CD4-positive, alpha-beta T cell treated with Interleukin-4 for 4 hours (primary cell): Measurements from ENCODE around the gene OSCP1.
"Not testable (repeated sequence)": the region's sequence is repeated elsewhere in the genome, so short reads cannot be mapped to it uniquely, and the experiment has no call there.

Source experiments
- DNase-seq: peaks from one replicate; pipeline ENCODE4 v3.0.0-alpha.2; 2020

The OSCP1 gene

DNA sequence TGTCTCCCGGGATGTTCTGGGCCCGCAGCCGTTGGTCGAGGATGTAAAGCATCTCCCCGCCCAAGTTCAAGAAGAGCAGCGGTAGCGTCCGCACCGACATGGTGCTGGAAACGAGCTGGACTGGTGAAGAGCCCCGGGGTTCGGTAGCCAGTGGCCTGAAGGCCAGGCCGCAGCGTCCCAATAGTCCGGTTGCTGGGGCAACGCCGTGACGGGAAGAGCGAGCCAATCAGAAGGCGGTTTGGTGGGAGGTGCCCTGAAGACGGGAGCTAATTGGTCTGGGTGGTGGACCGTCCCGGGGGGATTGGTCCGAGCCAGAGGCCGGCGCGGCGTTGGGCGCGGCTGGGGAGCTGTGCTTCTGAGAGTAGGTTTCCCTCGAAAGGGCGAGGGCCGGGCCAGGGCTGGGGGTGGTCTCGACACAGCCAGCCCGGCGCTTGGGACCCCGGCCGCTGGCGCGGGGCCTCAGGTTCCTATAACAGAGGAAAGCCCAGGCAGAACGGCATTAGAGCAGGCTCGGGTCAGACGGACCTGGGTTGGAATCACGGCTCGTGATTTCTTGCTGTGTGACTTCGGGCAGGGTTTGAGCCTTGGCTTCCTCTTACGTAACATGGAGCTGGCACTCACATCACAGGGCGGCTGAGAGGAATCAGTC, at the start of gene OSCP1:
Gene OSCP1, minus strand, starts transcription at position 182 of the 649 bp plus-strand sequence. Its CDS starts 82 bp downstream, at position 100.
- DNase-seq: peak; percentile 88

GRCh38 chr1:36497207-36497606, 47.0 kb upstream of the OSCP1 start:
- no peak for DNase-seq

DNA sequence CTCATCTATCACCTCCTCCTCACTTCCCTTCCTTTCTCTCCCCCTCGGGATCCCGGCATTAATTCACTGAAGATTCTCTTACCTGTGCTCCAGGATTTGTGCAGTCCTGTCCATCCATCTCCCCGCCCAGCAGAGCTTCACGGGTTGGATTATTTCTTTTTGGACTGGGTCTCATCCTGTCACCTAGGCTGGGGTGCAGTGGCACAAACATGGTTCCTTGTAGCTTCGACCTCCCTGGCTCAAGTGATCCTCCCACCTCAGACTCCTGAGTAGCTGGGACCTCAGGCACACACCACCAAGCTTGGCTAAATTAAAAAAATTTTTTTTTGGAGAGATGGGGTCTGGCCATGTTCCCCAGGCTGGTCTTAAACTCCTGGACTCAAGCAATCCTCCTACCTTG, 44.7 kb upstream of the OSCP1 start:
- no peak for DNase-seq

GRCh38 chr1:36493524-36493923, 43.3 kb upstream of the OSCP1 start:
- DNase-seq: no peak

DNA sequence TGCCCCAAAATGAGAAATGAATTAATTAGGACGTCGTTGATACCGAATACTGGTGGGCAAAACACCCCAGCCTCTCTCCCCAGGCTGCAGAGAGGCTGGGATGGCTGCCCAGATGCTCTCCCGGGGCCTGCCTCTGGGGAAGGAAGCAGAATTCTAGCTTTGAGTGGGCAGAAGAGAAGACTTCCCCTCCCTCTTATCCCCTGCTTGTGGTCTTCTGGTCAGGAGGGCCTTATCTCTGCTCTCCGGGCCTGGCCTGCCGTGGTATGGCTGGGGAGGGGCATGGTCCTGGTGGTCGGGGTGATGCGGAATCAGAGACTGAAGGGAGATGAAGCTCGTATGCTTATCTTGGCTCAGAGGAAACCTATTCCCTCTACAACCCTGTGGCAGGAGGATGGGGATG, 42.2 kb upstream of the OSCP1 start:
- DNase-seq: no peak

DNA sequence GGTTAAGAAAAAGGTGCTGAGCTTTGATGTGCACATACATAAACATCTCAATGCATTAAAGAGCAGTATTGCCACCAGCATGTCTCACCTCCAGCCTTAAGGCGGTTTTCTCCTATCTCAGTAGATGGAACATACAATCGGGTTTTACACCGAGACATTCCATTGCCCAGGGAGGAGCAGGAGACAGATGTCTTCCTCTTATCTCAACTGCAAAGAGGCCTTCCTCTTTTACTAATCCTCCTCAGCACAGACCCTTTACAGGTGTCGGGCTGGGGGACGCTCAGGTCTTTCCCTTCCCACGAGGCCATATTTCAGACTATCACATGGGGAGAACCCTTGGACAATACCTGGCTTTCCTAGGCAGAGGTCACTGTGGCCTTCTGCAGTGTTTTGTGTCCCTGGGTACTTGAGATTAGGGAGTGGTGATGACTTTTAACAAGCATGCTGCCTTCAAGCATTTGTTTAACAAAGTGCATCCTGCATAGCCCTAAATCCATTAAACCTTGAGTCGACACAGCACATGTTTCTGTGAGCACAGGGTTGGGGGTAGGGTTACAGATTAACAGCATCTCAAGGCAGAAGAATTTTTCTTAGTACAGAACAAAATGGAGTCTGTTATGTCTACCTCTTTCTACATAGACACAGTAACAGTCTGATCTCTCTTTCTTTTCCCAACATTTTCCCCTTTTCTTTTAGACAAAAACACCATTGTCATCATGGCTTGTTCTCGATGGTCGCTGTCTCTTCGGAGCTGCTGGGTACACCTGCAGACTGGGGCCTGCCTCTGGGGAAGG, 39.2 kb upstream of the OSCP1 start:
- DNase-seq: not testable (repeated sequence)

GRCh38 chr1:36487906-36488305, 37.7 kb upstream of the OSCP1 start:
- DNase-seq: no peak

DNA sequence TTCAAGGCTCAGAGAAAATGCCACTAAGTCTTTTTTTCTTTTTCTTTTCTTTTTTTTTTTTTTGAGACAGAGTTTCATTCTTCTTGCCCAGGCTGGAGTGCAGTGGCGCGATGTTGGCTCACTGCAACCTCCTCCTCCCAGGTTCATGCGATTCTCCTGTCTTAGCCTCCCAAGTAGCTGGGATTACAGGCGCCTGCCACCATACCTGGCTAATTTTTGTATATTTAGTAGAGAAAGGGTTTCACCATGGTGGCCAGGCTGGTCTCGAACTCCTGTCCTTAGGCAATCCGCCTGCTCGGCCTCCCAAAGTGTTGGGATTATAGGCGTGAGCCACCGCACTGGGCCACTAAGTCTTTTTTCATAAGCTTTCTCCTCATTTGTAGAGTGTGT, 37.1 kb upstream of the OSCP1 start:
- DNase-seq: not testable (repeated sequence)

DNA sequence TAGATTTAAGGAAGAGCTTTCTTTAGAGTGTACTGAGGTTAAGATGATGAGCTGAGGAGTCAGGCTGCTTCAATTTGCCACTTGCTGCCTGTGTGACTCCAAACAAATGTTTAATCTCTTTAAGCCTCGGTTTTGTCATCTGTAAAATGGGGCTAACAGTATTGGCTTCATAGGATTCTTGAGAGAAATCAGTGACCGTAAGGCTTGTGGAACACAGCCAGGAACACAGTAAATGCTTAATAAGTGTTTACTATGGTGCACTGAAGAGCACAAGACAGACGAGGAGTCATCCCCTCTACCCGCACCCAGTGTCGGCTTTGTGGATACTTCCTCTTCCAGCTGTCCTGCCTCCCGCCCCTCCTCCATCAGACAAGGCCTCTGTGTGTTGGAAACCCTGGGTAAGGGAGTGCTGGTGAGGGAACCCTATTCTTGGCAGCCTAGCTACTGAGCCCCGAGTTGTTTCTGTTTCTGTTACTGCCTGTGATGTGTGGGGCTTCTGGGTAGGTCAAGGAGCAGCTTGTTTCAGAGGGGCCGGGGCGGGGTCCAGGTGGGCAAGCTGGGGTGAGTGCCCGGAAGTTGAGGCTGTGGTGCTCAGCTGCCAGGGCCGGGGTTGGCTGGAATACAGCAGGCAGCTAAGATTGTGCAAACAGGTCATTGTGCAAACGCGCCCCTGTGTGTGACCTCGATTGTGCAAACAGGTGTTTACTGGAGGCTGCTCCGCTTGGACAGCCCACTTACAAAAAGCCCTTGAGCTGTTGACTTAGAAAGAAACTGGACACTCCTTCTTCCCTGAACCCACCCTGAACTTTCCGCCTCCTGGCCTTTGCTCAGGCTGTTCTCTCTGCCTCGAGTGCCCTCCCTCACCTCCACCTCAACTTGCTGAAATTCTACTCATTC, 36.4 kb upstream of the OSCP1 start:
- peak; percentile 10 for DNase-seq

DNA sequence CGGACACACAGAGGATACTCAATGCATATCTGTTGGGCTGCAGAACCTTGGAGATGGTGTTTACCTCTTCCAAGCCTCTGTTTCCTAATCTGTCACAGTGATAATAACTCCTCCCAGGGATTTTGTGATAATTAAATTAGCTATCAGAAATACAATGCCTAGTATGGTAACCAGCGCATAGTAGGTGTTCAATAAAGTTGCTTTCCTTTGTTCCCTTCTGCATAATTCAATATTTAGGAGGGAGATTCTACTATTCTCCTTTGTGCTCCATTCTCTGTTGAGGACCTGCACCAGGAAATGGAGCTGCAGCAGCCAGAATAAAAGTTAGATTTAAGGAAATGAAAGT, 35.8 kb upstream of the OSCP1 start:
- DNase-seq: no peak

DNA sequence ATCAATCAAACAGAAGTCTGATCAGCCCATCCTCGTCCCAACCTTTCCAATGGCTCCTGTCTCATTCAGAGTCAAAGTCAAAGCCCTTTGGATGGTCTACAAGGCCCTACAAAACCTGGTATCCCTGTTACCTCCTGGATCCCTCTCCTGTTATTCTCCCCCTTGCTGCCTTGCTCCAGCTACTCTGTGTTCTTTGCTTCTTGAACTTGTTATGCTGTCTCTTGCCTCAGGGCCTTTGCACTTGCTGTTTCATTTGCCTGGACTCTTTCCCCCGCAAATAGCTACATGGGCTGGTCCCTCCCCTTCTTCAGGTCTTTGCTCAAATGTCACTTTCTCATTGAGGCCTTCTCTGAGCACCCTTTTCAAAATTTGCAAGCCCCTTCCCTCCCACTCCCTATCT, 33.8 kb upstream of the OSCP1 start:
- DNase-seq: no peak

GRCh38 chr1:36482724-36483388, 32.6 kb upstream of the OSCP1 start, which contains the start of gene CSF3R:
Gene CSF3R (minus strand): TSS chr1:36482913. CDS start chr1:36479496, 3,417 bp downstream.
- DNase-seq: no peak

GRCh38 chr1:36481771-36482723, 31.8 kb upstream of the OSCP1 start:
- no peak for DNase-seq

DNA sequence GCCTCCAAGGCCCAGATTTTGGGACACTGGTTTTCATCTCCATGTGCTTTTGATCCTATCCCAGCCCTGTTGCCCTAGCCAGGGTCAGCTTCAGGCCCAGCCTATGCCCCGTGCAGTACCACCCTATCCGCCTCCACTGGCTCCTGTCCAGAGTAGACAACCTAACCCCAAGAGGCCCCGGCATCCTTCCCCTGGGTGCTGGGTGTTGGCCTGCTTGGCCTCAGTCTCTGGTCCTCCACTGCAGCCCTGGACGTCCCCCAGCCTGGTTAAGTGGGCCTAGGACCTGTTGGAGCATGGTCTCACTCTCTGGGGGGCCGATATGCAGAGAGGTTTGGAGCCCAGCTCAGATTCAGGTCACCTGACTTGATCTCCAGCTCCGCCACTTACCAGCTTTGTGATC, 30.8 kb upstream of the OSCP1 start:
- DNase-seq: no peak

- DNase-seq: no peak
Observed at GRCh38 chr1:36480161-36480560, 29.9 kb upstream of the OSCP1 start.

GRCh38 chr1:36479505-36480051, 29.3 kb upstream of the OSCP1 start:
- DNase-seq: no peak

DNA sequence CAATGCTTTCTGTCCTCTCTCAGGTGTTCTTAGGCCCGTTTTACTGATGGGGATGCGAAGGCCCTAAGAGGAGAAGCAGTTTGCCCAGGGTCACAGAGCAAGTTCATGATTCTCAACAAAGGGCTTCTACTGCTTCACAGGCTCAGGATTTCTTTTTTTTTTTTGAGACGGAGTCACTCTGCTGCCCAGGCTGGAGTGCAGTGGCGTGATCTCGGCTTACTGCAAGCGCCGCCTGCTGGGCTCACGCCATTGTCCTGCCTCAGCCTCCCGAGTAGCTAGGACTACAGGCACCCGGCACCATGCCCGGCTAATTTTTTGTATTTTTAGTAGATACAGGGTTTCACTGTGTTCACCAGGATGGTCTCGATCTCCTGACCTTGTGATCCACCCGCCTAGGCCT, 27.4 kb upstream of the OSCP1 start:
- not testable (repeated sequence) for DNase-seq

DNA sequence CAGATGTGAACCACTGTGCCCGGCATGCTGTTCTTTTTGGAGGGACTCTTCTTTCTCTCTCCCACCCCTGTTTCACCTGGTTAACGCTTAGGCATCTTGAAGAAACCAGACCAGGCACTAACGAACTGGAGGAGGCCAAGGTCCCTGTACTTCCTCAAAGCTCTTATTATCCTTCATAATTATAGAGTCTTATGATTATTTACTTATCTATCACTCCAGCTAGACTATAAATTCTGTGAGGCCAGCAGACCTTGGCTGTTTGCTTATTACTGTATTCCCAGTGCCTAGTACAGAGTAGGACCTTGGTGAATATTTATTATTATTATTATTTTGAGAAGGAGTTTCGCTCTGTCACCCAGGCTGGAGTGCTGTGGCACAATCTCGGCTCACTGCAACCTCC, 26.7 kb upstream of the OSCP1 start:
- no peak for DNase-seq

DNA sequence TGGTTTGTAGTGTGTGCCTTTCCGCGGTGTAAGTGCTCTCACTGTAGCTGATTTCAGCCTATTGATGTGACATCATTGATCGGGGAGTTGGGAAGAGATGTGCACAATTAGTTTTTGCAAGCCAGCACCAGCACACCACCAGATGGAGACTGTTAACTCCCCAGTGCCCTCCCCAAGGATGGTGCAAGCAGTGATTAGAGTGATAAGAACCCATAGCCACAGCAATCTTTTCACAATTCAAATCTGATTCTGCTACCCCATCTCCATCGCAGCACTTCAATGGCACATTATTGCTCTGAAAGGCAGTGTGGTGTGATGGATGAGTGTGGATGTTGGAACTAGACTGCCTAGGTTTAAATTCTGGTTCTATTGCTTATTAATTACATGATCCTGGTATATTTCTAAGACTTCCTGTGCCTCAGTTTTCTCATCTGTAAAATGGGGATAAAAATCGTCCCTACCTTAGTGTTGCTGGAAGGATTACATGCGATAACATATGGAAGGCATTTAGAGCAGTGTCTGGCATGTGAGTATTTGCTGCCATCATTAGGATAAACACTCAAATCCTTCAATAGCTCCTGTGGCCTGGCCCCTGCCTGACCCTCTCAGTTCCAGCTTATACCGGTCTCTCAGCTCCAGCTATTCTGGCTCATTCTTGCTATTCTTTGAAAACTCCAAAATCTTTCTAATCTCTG, 25.8 kb upstream of the OSCP1 start:
- no peak for DNase-seq

GRCh38 chr1:36475341-36475740, 25.1 kb upstream of the OSCP1 start:
- DNase-seq: no peak

DNA sequence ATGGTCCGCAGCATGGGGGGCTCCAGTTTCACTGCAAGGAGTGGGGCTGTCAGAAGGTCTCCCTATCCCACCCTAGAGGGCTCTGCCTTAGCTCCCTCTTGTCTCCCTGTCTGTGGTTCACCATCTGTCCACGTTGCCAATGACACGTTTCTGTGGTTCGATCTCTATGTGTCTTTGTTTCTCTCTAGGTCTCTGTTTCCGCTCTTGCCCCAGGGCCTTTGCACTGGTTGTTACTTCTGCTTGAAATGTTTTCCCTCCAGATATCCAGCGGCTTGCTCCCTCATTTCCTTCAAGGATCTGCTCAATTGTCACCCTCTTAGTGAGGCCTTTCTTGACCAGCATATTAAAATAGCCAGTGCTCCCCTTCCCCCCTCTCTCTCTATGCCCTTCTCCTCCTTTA, 22.4 kb upstream of the OSCP1 start:
- DNase-seq: no peak
